CD4-positive, alpha-beta T cell treated with Interferon gamma for 1 hour (primary cell): ENCODE data around the gene TRAK1.

Source experiments
- DNase-seq: peaks from one replicate; pipeline ENCODE4 v3.0.0-alpha.2; 2020

Gene TRAK1

DNA sequence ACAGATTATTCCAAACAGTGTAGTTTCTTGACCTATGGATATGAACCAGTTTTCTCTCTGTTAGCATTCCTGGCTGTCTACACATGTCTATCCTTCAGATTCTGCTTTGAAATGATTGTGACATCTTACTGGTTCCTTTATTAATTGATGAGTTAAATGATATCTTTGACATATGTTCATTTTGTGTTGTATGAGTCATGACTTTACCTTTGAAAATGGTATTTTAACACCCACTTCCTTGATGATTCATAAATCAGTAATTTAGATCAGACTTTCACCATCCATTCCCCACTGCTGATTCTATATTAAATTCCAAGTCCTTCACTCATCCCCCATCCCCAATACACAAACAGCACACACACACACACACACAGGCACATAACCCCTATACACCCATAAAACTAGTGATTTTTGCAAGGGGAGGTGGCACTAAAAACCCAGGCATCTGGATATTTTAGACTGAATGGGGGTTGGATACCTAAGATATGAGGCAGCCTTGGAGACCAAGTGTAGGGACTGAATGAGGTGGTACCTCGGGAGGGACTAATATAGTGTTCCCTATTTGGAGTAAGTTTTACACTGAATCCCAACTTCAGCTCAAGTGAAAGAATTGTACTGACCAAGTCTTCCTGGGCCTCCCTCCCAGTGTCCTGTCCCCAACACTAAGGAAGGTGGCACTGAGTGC lies 165.1 kb downstream of the TRAK1 start:
- DNase-seq: no peak

- no peak for DNase-seq
These were observed 165.8 kb downstream of the TRAK1 start for GRCh38 chr3:42257007-42257406.

- DNase-seq: no peak
These were observed 171.4 kb downstream of the TRAK1 start for GRCh38 chr3:42262525-42262924.

DNA sequence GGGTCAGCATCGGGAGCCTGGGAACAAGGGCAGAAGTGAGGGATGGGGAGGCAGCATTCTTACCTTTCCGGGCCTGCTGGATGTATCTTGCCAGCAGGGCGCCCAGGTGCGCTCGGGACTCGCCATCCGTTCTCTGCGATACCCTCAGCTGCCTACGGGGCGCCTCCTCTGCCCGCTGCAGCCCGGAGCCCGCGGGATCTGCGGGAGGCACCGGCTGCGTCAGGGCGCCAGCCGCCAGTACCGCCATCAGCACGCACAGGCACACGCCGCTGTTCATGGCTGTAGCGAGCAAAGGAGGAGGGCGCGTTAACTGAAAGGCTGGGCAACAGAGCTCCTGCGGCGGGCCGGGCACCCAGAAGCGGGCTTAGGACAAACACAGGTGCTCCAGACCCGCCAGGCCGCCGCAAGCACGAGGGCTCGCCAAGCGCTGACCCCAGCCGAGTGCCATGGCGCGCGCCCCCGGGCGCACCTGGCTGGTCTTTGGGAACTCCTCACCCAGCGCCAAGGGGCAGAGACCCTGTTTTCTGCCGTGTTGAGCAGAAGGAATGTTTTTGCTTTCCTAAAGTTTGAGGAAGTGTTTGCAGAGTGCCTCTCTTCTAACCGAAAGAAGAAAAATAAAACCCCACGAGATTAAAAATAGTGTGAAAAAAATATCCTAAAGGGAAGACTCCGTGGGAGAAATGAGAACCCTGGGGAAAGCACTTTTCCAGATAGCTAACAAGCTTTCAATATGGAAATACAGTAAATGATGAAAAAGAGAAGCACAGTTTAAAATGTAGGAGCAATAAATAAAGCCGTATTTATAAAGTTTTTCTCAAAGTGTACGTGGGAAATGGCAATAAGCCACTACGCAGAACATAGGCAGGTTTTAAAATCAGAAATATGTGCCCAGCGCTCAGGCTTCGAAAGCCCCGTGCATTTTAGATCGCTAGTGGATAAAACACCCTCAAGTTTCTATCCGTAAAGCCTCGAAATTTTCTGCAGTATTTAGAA lies 172.5 kb downstream of the TRAK1 start:
- DNase-seq: no peak

GRCh38 chr3:42264399-42265058 lies 173.4 kb downstream of the TRAK1 start:
- no peak for DNase-seq

GRCh38 chr3:42265059-42265991 lies 174.2 kb downstream of the TRAK1 start:
- no peak for DNase-seq

DNA sequence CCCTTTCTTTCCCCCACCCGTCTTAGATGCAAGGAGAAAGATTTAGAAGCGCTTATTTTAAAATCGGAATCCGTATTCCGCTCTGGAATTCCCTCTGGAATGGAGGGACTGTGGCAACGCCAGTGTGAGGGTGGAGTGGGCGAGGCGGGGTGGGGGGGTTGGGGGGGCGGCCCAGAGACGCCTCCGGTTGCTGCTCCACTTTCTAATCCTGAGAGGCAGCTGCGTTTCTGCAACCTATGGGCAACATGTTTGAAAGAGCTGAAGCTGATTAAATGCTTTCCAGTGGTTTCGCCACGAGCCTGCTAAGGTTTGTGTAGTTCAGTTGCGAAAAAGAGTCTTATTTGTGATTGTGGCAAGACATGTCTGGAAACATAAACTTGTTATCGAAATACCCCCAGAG lies 174.9 kb downstream of the TRAK1 start, which contains the start of gene CCK:
TSS of gene CCK (minus strand) at position 101 of the 400 bp plus-strand sequence. CDS start 2,555 bp downstream, outside the sequence.
- DNase-seq: no peak

- no peak for DNase-seq
These were observed 176.7 kb downstream of the TRAK1 start for GRCh38 chr3:42267878-42268277.

DNA sequence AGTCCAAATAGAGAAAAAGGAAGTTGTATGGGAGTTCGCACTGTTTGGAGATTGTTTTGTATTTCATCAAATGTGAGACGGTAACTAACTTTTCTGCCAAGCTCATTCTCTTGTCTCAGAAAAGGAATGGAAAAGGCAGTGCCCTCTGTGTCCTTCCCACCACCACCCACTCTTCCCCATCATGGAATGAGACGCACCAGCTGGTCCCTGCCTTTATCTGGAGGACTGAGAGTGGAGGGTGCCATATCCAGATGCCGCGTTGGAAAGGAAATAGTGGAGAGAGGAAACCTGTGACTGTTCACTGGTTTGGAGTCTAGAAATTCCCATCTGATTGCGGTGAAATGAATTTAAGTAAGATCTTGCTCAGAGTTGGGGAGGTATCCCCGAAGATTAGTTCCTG lies 178.5 kb downstream of the TRAK1 start:
- DNase-seq: no peak

- no peak for DNase-seq
These were observed 179.4 kb downstream of the TRAK1 start for GRCh38 chr3:42270561-42270960.

- DNase-seq: no peak
These were observed 180.6 kb downstream of the TRAK1 start for GRCh38 chr3:42271786-42272185.

DNA sequence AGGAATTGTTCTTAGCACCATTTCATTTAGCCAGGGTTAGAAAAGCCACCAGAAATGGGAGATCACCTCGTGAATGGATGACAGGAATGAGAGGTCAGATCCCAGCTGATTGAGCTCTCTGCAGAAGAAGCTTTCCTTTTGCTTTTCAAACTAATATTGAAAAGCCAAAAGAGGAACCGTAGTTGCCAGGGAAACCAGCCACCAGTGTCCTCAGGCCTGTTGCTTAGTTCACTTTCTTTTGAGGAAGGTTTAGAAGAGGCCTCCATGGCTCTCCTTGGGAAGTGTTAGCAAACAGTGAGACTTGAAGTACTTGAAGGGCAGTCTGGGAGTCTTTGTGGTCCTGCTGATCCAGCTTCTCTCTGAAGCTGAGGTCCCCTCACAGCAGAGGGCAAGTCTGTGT lies 182.2 kb downstream of the TRAK1 start:
- DNase-seq: no peak

DNA sequence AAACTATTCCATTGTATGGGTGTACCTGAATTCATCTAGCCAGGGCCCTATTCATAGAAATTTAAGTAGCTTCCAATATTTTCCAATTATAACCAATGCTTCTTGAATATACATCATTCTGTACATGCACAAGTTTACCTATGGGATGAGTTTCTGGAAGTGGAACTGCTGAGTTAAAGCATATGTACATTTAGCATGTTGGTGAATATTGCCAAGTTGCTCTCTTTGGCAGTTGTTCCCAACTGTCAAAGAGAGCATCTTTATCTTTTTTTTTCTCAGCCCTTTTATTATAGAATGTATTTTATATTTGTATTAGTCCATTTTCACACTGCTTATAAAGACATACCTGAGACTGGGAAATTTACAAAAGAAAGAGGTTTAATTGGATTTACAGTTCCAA lies 183.1 kb downstream of the TRAK1 start:
- DNase-seq: no peak

DNA sequence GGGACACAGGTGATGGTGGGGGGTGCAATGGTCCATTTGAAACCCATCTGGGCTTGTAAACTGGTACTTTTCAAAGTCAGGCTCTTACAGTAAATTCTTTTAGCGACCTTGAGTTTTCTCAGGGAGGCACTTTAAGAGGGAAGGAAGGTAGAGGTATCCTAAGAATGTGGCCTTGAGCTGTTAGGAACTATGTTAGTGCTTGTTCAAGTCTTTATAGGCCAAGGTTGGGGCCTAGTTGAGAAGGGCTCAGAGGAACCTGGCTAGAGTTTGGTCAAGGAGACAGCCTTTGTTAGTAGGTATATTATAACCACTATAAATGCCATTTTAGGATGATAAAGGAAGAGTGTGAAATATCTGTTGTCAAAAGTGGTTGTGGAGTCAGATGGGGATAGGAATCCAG lies 184.1 kb downstream of the TRAK1 start:
- DNase-seq: no peak
